ENCODE data around the gene CLPTM1.

GRCh38 chr19:44943801-44944249 lies 11.4 kb upstream of the CLPTM1 start:
- TF ChIP-seq EZH2 (IDR thresholded peaks at IDR 0.05; ENCODE audit: borderline replicate concordance, low read length) (no peak), CTCF (IDR thresholded peaks at IDR 0.05; ENCODE audit: low read length) (peak; percentile 16; the same call in 1 of the 2 replicates)

Data from OCI-LY1 (cell line).